ENCODE data around the gene FAM222B.

Gene FAM222B

DNA sequence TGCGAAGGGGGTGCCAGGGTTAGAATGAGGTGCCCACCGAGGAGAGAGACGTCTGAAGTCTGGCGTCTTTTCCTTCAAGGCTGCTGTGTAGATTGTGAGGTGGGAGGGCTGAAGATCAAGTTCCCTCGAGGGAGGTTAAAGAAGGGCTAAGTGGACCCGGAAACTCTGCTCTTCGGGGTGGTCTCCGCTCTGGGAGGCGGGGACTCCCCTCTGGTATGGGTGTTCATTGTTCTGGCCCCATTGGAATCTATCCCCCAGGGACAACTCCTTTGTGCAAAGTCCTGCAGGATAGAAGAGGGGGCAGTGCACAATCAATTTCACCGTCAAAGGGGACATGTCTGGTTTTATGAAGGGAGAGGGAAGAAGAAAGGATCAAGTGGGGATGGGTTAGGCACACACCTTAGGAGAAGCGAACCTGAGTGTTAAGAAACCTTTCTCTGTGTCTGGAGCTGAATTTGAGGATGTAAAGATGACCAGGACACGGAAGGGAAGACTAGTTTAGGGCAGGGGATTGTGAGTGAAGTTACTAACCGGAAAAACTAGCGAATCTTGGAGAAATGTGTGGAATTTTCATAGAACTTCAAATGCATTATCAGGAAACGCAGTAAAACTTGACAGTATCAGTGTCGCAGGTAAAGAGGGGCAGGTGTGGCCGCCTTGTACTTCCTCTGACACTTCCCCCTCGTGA lies 124.1 kb downstream of the FAM222B start:
- Histone ChIP-seq H3K4me2 (ENCODE audit: low read length) (peak overlapping the region; percentile 88), H3K56ac (ENCODE audit: low read length) (peak overlapping the region; percentile 97), H3K4ac (ENCODE audit: low read depth, low read length) (peak overlapping the region; percentile 28), H2BK5ac (ENCODE audit: low read length) (peak overlapping the region; percentile 64), H3K27ac (ENCODE audit: low read depth, low read length) (peak overlapping the region; percentile 97), H3K79me1 (ENCODE audit: low read length) (peaks cover 29% of the 10 kb centered on the region), H3K79me2 (ENCODE audit: control insufficient read depth, insufficient read depth, low read length) (peaks cover 51% of the 10 kb centered on the region), H3K4me3 (ENCODE audit: low read length) (peak overlapping the region; percentile 36), H3K23ac (ENCODE audit: low read length) (no peak overlapping the region), H3K27me3 (ENCODE audit: insufficient read depth, low read length, poor library complexity) (no peaks in the 10 kb centered on the region), H4K5ac (ENCODE audit: low read length) (no peak overlapping the region), H2AK5ac (ENCODE audit: low read length) (peak overlapping the region; percentile 99), H3K9ac (ENCODE audit: low read length) (peak overlapping the region; percentile 93), H4K8ac (ENCODE audit: low read depth, low read length) (no peak overlapping the region), H3K4me1 (ENCODE audit: control insufficient read depth, low read depth, low read length) (peaks cover 5% of the 10 kb centered on the region), H2BK120ac (ENCODE audit: low read depth, low read length) (peak overlapping the region; percentile 46), H2BK15ac (replicated peaks; ENCODE audit: low read depth) (no peak overlapping the region), H3K18ac (ENCODE audit: low read length) (peak overlapping the region; percentile 77), H3K36me3 (ENCODE audit: control insufficient read depth, insufficient read depth, low read length) (peaks cover 22% of the 10 kb centered on the region)
- peak; percentile 46 for DNase-seq
- no CpG with 5 or more reads among the region's 18 CpGs for WGBS (ENCODE audit: extremely low coverage, insufficient coverage, low lambda C conversion rate)

- H3K4me1 ChIP-seq (ENCODE audit: control insufficient read depth, low read depth, low read length) = peaks cover 5% of the 10 kb centered on the region
- peak within 1 kb of the TSS; percentile 77 for H3K18ac ChIP-seq (ENCODE audit: low read length)
- no peak within 1 kb of the TSS for H4K8ac ChIP-seq (ENCODE audit: low read depth, low read length)
- H3K36me3 ChIP-seq (ENCODE audit: control insufficient read depth, insufficient read depth, low read length) = peaks cover 18% of the 10 kb centered on the region
- peaks cover 48% of the 10 kb centered on the region for H3K79me2 ChIP-seq (ENCODE audit: control insufficient read depth, insufficient read depth, low read length)
- peak within 1 kb of the TSS; percentile 72 for H4K5ac ChIP-seq (ENCODE audit: low read length)
- DNase-seq = peak; percentile 98
- H2BK120ac ChIP-seq (ENCODE audit: low read depth, low read length) = peak within 1 kb of the TSS; percentile 62
- H3K79me1 ChIP-seq (ENCODE audit: low read length) = peaks cover 25% of the 10 kb centered on the region
- H2BK5ac ChIP-seq (ENCODE audit: low read length) = peak within 1 kb of the TSS; percentile 64
- WGBS (ENCODE audit: extremely low coverage, insufficient coverage, low lambda C conversion rate) = no CpG with 5 or more reads among the region's 60 CpGs
- H3K56ac ChIP-seq (ENCODE audit: low read length) = peak within 1 kb of the TSS; percentile 97
- peak within 1 kb of the TSS; percentile 91 for H3K23ac ChIP-seq (ENCODE audit: low read length)
- H3K4me2 ChIP-seq (ENCODE audit: low read length) = peak within 1 kb of the TSS; percentile 88
- peak within 1 kb of the TSS; percentile 98 for H3K9ac ChIP-seq (ENCODE audit: low read length)
- H3K4ac ChIP-seq (ENCODE audit: low read depth, low read length) = peak within 1 kb of the TSS; percentile 93
- H2BK15ac ChIP-seq (replicated peaks; ENCODE audit: low read depth) = no peak within 1 kb of the TSS
- peak within 1 kb of the TSS; percentile 89 for H3K4me3 ChIP-seq (ENCODE audit: low read length)
- H2AK5ac ChIP-seq (ENCODE audit: low read length) = peak within 1 kb of the TSS; percentile 99
- H3K27ac ChIP-seq (ENCODE audit: low read depth, low read length) = peak within 1 kb of the TSS; percentile 97
- no peaks in the 10 kb centered on the region for H3K27me3 ChIP-seq (ENCODE audit: insufficient read depth, low read length, poor library complexity)
These were observed 124.8 kb downstream of the FAM222B start, which contains the start of gene RAB34 for GRCh38 chr17:28717578-28718332. Gene RAB34, minus strand, starts transcription at chr17:28717868. Its CDS starts 602 bp downstream, at chr17:28717266.

GRCh38 chr17:28716740-28717577 lies 125.6 kb downstream of the FAM222B start:
- no peak overlapping the region for H4K8ac ChIP-seq (ENCODE audit: low read depth, low read length)
- peak overlapping the region; percentile 92 for H3K23ac ChIP-seq (ENCODE audit: low read length)
- peak overlapping the region; percentile 70 for H3K18ac ChIP-seq (ENCODE audit: low read length)
- WGBS (ENCODE audit: extremely low coverage, insufficient coverage, low lambda C conversion rate) = no CpG with 5 or more reads among the region's 63 CpGs
- no peak overlapping the region for H2BK15ac ChIP-seq (replicated peaks; ENCODE audit: low read depth)
- H2BK5ac ChIP-seq (ENCODE audit: low read length) = peak overlapping the region; percentile 57
- peak overlapping the region; percentile 58 for H3K27ac ChIP-seq (ENCODE audit: low read depth, low read length)
- H3K36me3 ChIP-seq (ENCODE audit: control insufficient read depth, insufficient read depth, low read length) = peaks cover 13% of the 10 kb centered on the region
- H3K9ac ChIP-seq (ENCODE audit: low read length) = peak overlapping the region; percentile 98
- peak overlapping the region; percentile 73 for H3K4me2 ChIP-seq (ENCODE audit: low read length)
- H3K4me1 ChIP-seq (ENCODE audit: control insufficient read depth, low read depth, low read length) = peaks cover 8% of the 10 kb centered on the region
- H2BK120ac ChIP-seq (ENCODE audit: low read depth, low read length) = peak overlapping the region; percentile 62
- H3K79me2 ChIP-seq (ENCODE audit: control insufficient read depth, insufficient read depth, low read length) = peaks cover 41% of the 10 kb centered on the region
- peak; percentile 57 for DNase-seq
- peak overlapping the region; percentile 93 for H3K4ac ChIP-seq (ENCODE audit: low read depth, low read length)
- no peaks in the 10 kb centered on the region for H3K27me3 ChIP-seq (ENCODE audit: insufficient read depth, low read length, poor library complexity)
- peaks cover 23% of the 10 kb centered on the region for H3K79me1 ChIP-seq (ENCODE audit: low read length)
- H3K4me3 ChIP-seq (ENCODE audit: low read length) = peak overlapping the region; percentile 89
- no peak overlapping the region for H4K5ac ChIP-seq (ENCODE audit: low read length)
- H3K56ac ChIP-seq (ENCODE audit: low read length) = peak overlapping the region; percentile 96
- peak overlapping the region; percentile 43 for H2AK5ac ChIP-seq (ENCODE audit: low read length)

GRCh38 chr17:28715217-28715616 lies 127.4 kb downstream of the FAM222B start:
- Histone ChIP-seq H3K4me1 (ENCODE audit: control insufficient read depth, low read depth, low read length) (peaks cover 8% of the 10 kb centered on the region), H2AK5ac (ENCODE audit: low read length) (no peak overlapping the region), H3K79me1 (ENCODE audit: low read length) (peaks cover 20% of the 10 kb centered on the region), H2BK5ac (ENCODE audit: low read length) (no peak overlapping the region), H3K4ac (ENCODE audit: low read depth, low read length) (no peak overlapping the region), H3K79me2 (ENCODE audit: control insufficient read depth, insufficient read depth, low read length) (peaks cover 25% of the 10 kb centered on the region), H3K56ac (ENCODE audit: low read length) (peak overlapping the region; percentile 38), H3K4me2 (ENCODE audit: low read length) (no peak overlapping the region), H3K23ac (ENCODE audit: low read length) (no peak overlapping the region), H4K8ac (ENCODE audit: low read depth, low read length) (no peak overlapping the region), H3K18ac (ENCODE audit: low read length) (no peak overlapping the region), H2BK120ac (ENCODE audit: low read depth, low read length) (no peak overlapping the region), H4K5ac (ENCODE audit: low read length) (no peak overlapping the region), H2BK15ac (replicated peaks; ENCODE audit: low read depth) (no peak overlapping the region), H3K27ac (ENCODE audit: low read depth, low read length) (no peak overlapping the region), H3K9ac (ENCODE audit: low read length) (peak overlapping the region; percentile 17), H3K36me3 (ENCODE audit: control insufficient read depth, insufficient read depth, low read length) (peaks cover 11% of the 10 kb centered on the region), H3K4me3 (ENCODE audit: low read length) (no peak overlapping the region), H3K27me3 (ENCODE audit: insufficient read depth, low read length, poor library complexity) (no peaks in the 10 kb centered on the region)
- WGBS (ENCODE audit: extremely low coverage, insufficient coverage, low lambda C conversion rate) = no CpG with 5 or more reads among the region's 2 CpGs
- DNase-seq = no peak

- Histone ChIP-seq H2BK120ac (ENCODE audit: low read depth, low read length) (no peak overlapping the region), H3K4me3 (ENCODE audit: low read length) (no peak overlapping the region), H3K27me3 (ENCODE audit: insufficient read depth, low read length, poor library complexity) (no peaks in the 10 kb centered on the region), H3K79me1 (ENCODE audit: low read length) (peaks cover 23% of the 10 kb centered on the region), H3K27ac (ENCODE audit: low read depth, low read length) (no peak overlapping the region), H3K18ac (ENCODE audit: low read length) (no peak overlapping the region), H3K56ac (ENCODE audit: low read length) (no peak overlapping the region), H3K9ac (ENCODE audit: low read length) (no peak overlapping the region), H3K4me2 (ENCODE audit: low read length) (no peak overlapping the region), H3K23ac (ENCODE audit: low read length) (no peak overlapping the region), H2BK5ac (ENCODE audit: low read length) (no peak overlapping the region), H3K79me2 (ENCODE audit: control insufficient read depth, insufficient read depth, low read length) (peaks cover 23% of the 10 kb centered on the region), H4K5ac (ENCODE audit: low read length) (no peak overlapping the region), H3K36me3 (ENCODE audit: control insufficient read depth, insufficient read depth, low read length) (peaks cover 11% of the 10 kb centered on the region), H2BK15ac (replicated peaks; ENCODE audit: low read depth) (no peak overlapping the region), H2AK5ac (ENCODE audit: low read length) (no peak overlapping the region), H4K8ac (ENCODE audit: low read depth, low read length) (no peak overlapping the region), H3K4ac (ENCODE audit: low read depth, low read length) (no peak overlapping the region), H3K4me1 (ENCODE audit: control insufficient read depth, low read depth, low read length) (peaks cover 8% of the 10 kb centered on the region)
- no CpG with 5 or more reads among the region's 3 CpGs for WGBS (ENCODE audit: extremely low coverage, insufficient coverage, low lambda C conversion rate)
- no peak for DNase-seq
These were observed 128.3 kb downstream of the FAM222B start for GRCh38 chr17:28714281-28714680.
